NT2/D1 (cell line): ENCODE results near the gene PACC1.

Experiments
- YY1 ChIP-seq: IDR thresholded peaks from 2 replicates; pipeline ENCODE4 v1.6.1; 2011; ENCODE audit not compliant: insufficient read length, insufficient read depth
- ZNF274 ChIP-seq: IDR thresholded peaks from 2 replicates; pipeline ENCODE4 v1.6.1; 2011; ENCODE audit warnings: mild to moderate bottlenecking, low read depth, low read length

GRCh38 chr1:212457740-212458338 lies 43.2 kb upstream of the PACC1 start:
- no peak for TF ChIP-seq ZNF274
- no peak for TF ChIP-seq YY1
